HCT116 (cell line): ENCODE data around the gene NCOA5. TPM values are rescaled to one million over a fixed set of nuclear protein-coding genes. Genes with fewer than 3 reads are reported as not detected.

ENCODE experiments used
- ATAC-seq: fragments of 200-7000 bp; cut with Tn5 transposase; 2 replicates; pipeline ENCODE4 v1.9.1; 2020; ENCODE audit warnings: mild to moderate bottlenecking, moderate library complexity
- BruUV-seq: library from RNA; stranded (reverse); fragments of 400-500 nt; replicated peaks from 2 replicates; lab custom pipeline; 2021; lab: Mats Ljungman, UMichigan
- CTCF ChIA-PET: fragments of 300-600 bp; sonication (Branson Sonifier 250); formaldehyde crosslinking; loops from one replicate; lab custom pipeline; 2021; ENCODE audit warnings: antibody characterized with exemption; lab: Charles Lee
- POLR2A ChIA-PET: fragments of 300-600, 350-600 bp; sonication (Branson Sonifier 250); formaldehyde crosslinking; loops from one replicate; lab custom pipeline; 2021; ENCODE audit warnings: antibody characterized with exemption; lab: Charles Lee
- RAD21 ChIA-PET, 2 experiments: fragments of 300-600 bp; sonication (Branson Sonifier 250); formaldehyde crosslinking; loops; one replicate each; lab custom pipeline; 2023; ENCODE audit warnings: low total read pairs in 2 of 2; ENCODE audit not compliant: uncharacterized antibody in 2 of 2, unreplicated experiment in 2 of 2, low non-redundant PET in 1 of 2; lab: Charles Lee
- DNase-seq: peaks from one replicate; pipeline ENCODE4 v3.0.0-alpha.2; 2010; ENCODE audit warnings: low read depth, low spot score
- H2AFZ ChIP-seq: fragments of 200-600 bp; shearing (Covaris generic), sonication (generic); 2 replicates; pipeline ENCODE4 v1.6.1; 2017; ENCODE audit warnings: low read depth, mixed run types, mixed read lengths, antibody characterized with exemption, low read length; ENCODE audit not compliant: poor library complexity, severe bottlenecking
- H3K27ac ChIP-seq: 2 replicates; pipeline ENCODE4 v1.5.1; 2012; ENCODE audit warnings: low read depth, low read length
- H3K27me3 ChIP-seq: fragments of 200-600 bp; sonication (generic); 2 replicates; pipeline ENCODE4 v1.6.1; 2016; ENCODE audit warnings: mixed run types, low read length, mixed read lengths; ENCODE audit not compliant: insufficient read depth
- H3K36me3 ChIP-seq, 2 experiments: fragments of 200-500 bp in 1 of 2; fragments of 200-600 bp in 1 of 2; sonication (Bioruptor generic) in 1 of 2; sonication (generic) in 1 of 2; 2 replicates each; pipeline versions ENCODE4 v1.5.1 to v1.6.1; 2014 to 2016; ENCODE audit warnings: low read length in 2 of 2, inconsistent platforms in 1 of 2, mixed read lengths in 1 of 2, mixed run types in 1 of 2; ENCODE audit not compliant: insufficient read depth in 2 of 2, control insufficient read depth in 1 of 2
- H3K4me1 ChIP-seq, 2 experiments: fragments of 200-600 bp in 1 of 2; sonication (generic) in 1 of 2; 2 replicates each; pipeline versions ENCODE4 v1.5.1 to v1.6.1; 2012 to 2017; ENCODE audit warnings: low read length in 2 of 2, inconsistent platforms in 1 of 2, mild to moderate bottlenecking in 1 of 2, mixed read lengths in 1 of 2, mixed run types in 1 of 2, moderate library complexity in 1 of 2; ENCODE audit not compliant: insufficient read depth in 2 of 2, control insufficient read depth in 1 of 2
- H3K4me2 ChIP-seq: fragments of 200-600 bp; sonication (generic); 2 replicates; pipeline ENCODE4 v1.6.1; 2017; ENCODE audit warnings: mixed run types, low read length, mixed read lengths
- H3K4me3 ChIP-seq, 2 experiments: fragments of 200-600 bp in 1 of 2; sonication (generic) in 1 of 2; replicated peaks in 1 of 2; 2 replicates each; pipeline ENCODE4 v1.5.1; 2011 to 2016; ENCODE audit warnings: low read length in 2 of 2, control low read depth in 1 of 2, low read depth in 1 of 2, mild to moderate bottlenecking in 1 of 2, mixed read lengths in 1 of 2, mixed run types in 1 of 2
- H3K79me2 ChIP-seq: fragments of 200-600 bp; sonication (generic); 2 replicates; pipeline ENCODE4 v1.6.1; 2017; ENCODE audit warnings: mild to moderate bottlenecking, mixed run types, low read length, moderate library complexity, mixed read lengths; ENCODE audit not compliant: insufficient read depth
- H3K9ac ChIP-seq: fragments of 200-600 bp; sonication (generic); 2 replicates; pipeline ENCODE4 v1.6.1; 2016; ENCODE audit warnings: low read length, mixed read lengths
- H3K9me2 ChIP-seq: fragments of 200-600 bp; sonication (generic), shearing (Covaris generic); 2 replicates; pipeline ENCODE4 v1.6.1; 2017; ENCODE audit warnings: mixed run types, mild to moderate bottlenecking, moderate library complexity; ENCODE audit not compliant: insufficient read depth
- H3K9me3 ChIP-seq, 2 experiments: fragments of 200-500 bp in 1 of 2; fragments of 200-600 bp in 1 of 2; sonication (Bioruptor generic) in 1 of 2; sonication (generic) in 1 of 2; 2 replicates each; pipeline ENCODE4 v1.6.1; 2014 to 2017; ENCODE audit warnings: low read length in 2 of 2, mixed read lengths in 2 of 2, inconsistent platforms in 1 of 2, low read depth in 1 of 2, mild to moderate bottlenecking in 1 of 2, mixed run types in 1 of 2, moderate library complexity in 1 of 2; ENCODE audit not compliant: control insufficient read depth in 1 of 2, insufficient read depth in 1 of 2
- H4K20me1 ChIP-seq: fragments of 200-600 bp; sonication (generic), shearing (Covaris generic); 2 replicates; pipeline ENCODE4 v1.6.1; 2017; ENCODE audit warnings: mixed run types, mild to moderate bottlenecking, moderate library complexity; ENCODE audit not compliant: insufficient read depth
- CBX3 ChIP-seq: IDR thresholded peaks from 2 replicates; pipeline ENCODE4 v1.6.1; 2012; ENCODE audit warnings: low read depth
- CEBPB ChIP-seq: IDR thresholded peaks from 2 replicates; pipeline ENCODE4 v1.6.1; 2012; ENCODE audit warnings: low read depth
- EGR1 ChIP-seq: IDR thresholded peaks from 2 replicates; pipeline ENCODE4 v1.6.1; 2012; ENCODE audit warnings: low read depth
- ELF1 ChIP-seq: IDR thresholded peaks from 2 replicates; pipeline ENCODE4 v1.6.1; 2012; ENCODE audit warnings: low read depth, borderline replicate concordance
- EZH2 ChIP-seq: fragments of 200-600 bp; sonication (generic); IDR thresholded peaks from 2 replicates; pipeline ENCODE4 v1.6.1; 2017; ENCODE audit warnings: antibody characterized with exemption, mixed run types
- FOSL1 ChIP-seq: IDR thresholded peaks from 2 replicates; pipeline ENCODE4 v1.6.1; 2012; ENCODE audit warnings: low read depth
- RAD21 ChIP-seq: IDR thresholded peaks from 2 replicates; pipeline ENCODE4 v1.6.1; 2012; ENCODE audit warnings: low read depth, mild to moderate bottlenecking
- SIN3A ChIP-seq: IDR thresholded peaks from 2 replicates; pipeline ENCODE4 v1.6.1; 2012; ENCODE audit warnings: low read depth
- SP1 ChIP-seq: IDR thresholded peaks from 2 replicates; pipeline ENCODE4 v1.6.1; 2012; ENCODE audit warnings: low read depth
- TCF7L2 ChIP-seq: IDR thresholded peaks from 2 replicates; pipeline ENCODE4 v1.7.0; 2011; ENCODE audit warnings: borderline replicate concordance, inconsistent platforms; ENCODE audit not compliant: insufficient read depth, insufficient read length; ENCODE audit errors: extremely low read depth
- ZFX ChIP-seq: fragments of 450-650 bp; IDR thresholded peaks from 2 replicates; pipeline ENCODE4 v1.6.1; 2017
- intact Hi-C: fragments of 100-400 bp; cut with micrococcal nuclease; formaldehyde crosslinking; loops from 2 replicates; pipeline ENCODE4 v1.10.0; 2022
- total RNA-seq: library from RNA; stranded (reverse); gene quantifications from one replicate; pipeline ENCODE4 v1.2.1, GENCODE V29; 2021; ENCODE audit not compliant: unreplicated experiment
- TF ChIP-seq, protein P1 (sequence below), 3 experiments: fragments of 200-600 bp in 1 of 3; sonication (generic) in 1 of 3; IDR thresholded peaks in 2 of 3; conservative IDR thresholded peaks in 1 of 3; 2 replicates each; pipeline ENCODE4 v1.5.1; 2012 to 2017; ENCODE audit warnings: low read depth in 2 of 3, low read length in 2 of 3, antibody characterized with exemption in 1 of 3, borderline replicate concordance in 1 of 3, control low read depth in 1 of 3, mild to moderate bottlenecking in 1 of 3, mixed read lengths in 1 of 3, mixed run types in 1 of 3, moderate library complexity in 1 of 3; ENCODE audit not compliant: insufficient read depth in 1 of 3
- TF ChIP-seq, protein P2 (sequence below): IDR thresholded peaks from 2 replicates; pipeline ENCODE4 v1.6.1; 2012
- TF ChIP-seq, protein P3 (sequence below): IDR thresholded peaks from 2 replicates; pipeline ENCODE4 v1.6.1; 2012; ENCODE audit warnings: low read depth
- TF ChIP-seq, protein P4 (sequence below): IDR thresholded peaks from 2 replicates; pipeline ENCODE4 v1.6.1; 2012

Gene NCOA5
- total RNA-seq, 1 experiment from 2014 or later = 31.6 TPM

GRCh38 chr20:46070215-46070900 is 19.4 kb downstream of the NCOA5 start (continued):
- TF ChIP-seq, protein P1, sequence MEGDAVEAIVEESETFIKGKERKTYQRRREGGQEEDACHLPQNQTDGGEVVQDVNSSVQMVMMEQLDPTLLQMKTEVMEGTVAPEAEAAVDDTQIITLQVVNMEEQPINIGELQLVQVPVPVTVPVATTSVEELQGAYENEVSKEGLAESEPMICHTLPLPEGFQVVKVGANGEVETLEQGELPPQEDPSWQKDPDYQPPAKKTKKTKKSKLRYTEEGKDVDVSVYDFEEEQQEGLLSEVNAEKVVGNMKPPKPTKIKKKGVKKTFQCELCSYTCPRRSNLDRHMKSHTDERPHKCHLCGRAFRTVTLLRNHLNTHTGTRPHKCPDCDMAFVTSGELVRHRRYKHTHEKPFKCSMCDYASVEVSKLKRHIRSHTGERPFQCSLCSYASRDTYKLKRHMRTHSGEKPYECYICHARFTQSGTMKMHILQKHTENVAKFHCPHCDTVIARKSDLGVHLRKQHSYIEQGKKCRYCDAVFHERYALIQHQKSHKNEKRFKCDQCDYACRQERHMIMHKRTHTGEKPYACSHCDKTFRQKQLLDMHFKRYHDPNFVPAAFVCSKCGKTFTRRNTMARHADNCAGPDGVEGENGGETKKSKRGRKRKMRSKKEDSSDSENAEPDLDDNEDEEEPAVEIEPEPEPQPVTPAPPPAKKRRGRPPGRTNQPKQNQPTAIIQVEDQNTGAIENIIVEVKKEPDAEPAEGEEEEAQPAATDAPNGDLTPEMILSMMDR (IDR thresholded peaks at IDR 0.05 in 2 of 3, conservative IDR thresholded peaks at IDR 0.05 in 1 of 3; ENCODE audit: borderline replicate concordance in 1 of 3, insufficient read depth in 1 of 3, low read depth in 2 of 3, low read length in 2 of 3) = no peak
- TF ChIP-seq, protein P2, sequence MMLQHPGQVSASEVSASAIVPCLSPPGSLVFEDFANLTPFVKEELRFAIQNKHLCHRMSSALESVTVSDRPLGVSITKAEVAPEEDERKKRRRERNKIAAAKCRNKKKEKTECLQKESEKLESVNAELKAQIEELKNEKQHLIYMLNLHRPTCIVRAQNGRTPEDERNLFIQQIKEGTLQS = no peak
- TF ChIP-seq ELF1 = no peak
- TF ChIP-seq FOSL1 = no peak
- TF ChIP-seq ZFX = no peak

GRCh38 chr20:46065691-46066090 is 24.1 kb downstream of the NCOA5 start:
- H3K4me1 ChIP-seq = no peaks in the 10 kb centered on the region
- no TSS peak for BruUV-seq
- CTCF ChIA-PET = no interaction called here
- H3K9ac ChIP-seq = no peak overlapping the region
- RAD21 ChIA-PET = no interaction called here
- no peaks in the 10 kb centered on the region for H3K9me3 ChIP-seq
- H3K27ac ChIP-seq = no peak overlapping the region
- ATAC-seq (no peak), DNase-seq (no peak)
- no peak overlapping the region for H3K4me2 ChIP-seq
- POLR2A ChIA-PET = no interaction called here
- peaks cover 58 to 80% of the 10 kb centered on the region in 2 experiments for H3K36me3 ChIP-seq
- H4K20me1 ChIP-seq = no peaks in the 10 kb centered on the region
- no peak overlapping the region for H2AFZ ChIP-seq
- intact Hi-C loops = no loop called here
- H3K79me2 ChIP-seq = 0 out of 2 replicates have a peak, but pooled peaks cover 4% of the 10 kb centered on the region
- H3K4me3 ChIP-seq = no peak overlapping the region
- H3K9me2 ChIP-seq = no peaks in the 10 kb centered on the region
- H3K27me3 ChIP-seq = no peaks in the 10 kb centered on the region
- TF ChIP-seq, protein P3, sequence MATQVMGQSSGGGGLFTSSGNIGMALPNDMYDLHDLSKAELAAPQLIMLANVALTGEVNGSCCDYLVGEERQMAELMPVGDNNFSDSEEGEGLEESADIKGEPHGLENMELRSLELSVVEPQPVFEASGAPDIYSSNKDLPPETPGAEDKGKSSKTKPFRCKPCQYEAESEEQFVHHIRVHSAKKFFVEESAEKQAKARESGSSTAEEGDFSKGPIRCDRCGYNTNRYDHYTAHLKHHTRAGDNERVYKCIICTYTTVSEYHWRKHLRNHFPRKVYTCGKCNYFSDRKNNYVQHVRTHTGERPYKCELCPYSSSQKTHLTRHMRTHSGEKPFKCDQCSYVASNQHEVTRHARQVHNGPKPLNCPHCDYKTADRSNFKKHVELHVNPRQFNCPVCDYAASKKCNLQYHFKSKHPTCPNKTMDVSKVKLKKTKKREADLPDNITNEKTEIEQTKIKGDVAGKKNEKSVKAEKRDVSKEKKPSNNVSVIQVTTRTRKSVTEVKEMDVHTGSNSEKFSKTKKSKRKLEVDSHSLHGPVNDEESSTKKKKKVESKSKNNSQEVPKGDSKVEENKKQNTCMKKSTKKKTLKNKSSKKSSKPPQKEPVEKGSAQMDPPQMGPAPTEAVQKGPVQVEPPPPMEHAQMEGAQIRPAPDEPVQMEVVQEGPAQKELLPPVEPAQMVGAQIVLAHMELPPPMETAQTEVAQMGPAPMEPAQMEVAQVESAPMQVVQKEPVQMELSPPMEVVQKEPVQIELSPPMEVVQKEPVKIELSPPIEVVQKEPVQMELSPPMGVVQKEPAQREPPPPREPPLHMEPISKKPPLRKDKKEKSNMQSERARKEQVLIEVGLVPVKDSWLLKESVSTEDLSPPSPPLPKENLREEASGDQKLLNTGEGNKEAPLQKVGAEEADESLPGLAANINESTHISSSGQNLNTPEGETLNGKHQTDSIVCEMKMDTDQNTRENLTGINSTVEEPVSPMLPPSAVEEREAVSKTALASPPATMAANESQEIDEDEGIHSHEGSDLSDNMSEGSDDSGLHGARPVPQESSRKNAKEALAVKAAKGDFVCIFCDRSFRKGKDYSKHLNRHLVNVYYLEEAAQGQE = no peak
- TF ChIP-seq EGR1 = no peak
- no peak for TF ChIP-seq SP1
- TF ChIP-seq ELF1 = no peak
- no peak for TF ChIP-seq CEBPB
- TF ChIP-seq, protein P4, sequence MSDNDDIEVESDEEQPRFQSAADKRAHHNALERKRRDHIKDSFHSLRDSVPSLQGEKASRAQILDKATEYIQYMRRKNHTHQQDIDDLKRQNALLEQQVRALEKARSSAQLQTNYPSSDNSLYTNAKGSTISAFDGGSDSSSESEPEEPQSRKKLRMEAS = no peak
- TF ChIP-seq, protein P1 (IDR thresholded peaks at IDR 0.05 in 2 of 3, conservative IDR thresholded peaks at IDR 0.05 in 1 of 3; ENCODE audit: borderline replicate concordance in 1 of 3, insufficient read depth in 1 of 3, low read depth in 2 of 3, low read length in 2 of 3) = no peak
- no peak for TF ChIP-seq TCF7L2
- no peak for TF ChIP-seq SIN3A
- TF ChIP-seq, protein P2 = no peak
- TF ChIP-seq EZH2 = no peak
- no peak for TF ChIP-seq ZFX
- TF ChIP-seq CBX3 = no peak
- no peak for TF ChIP-seq RAD21
